Mesothelial cell of epicardium (in vitro differentiated cells): ENCODE results near the gene EDEM3. TPM values are rescaled to one million over a fixed set of nuclear protein-coding genes. Genes with fewer than 3 reads are reported as not detected.
A peak's percentile ranks its signal among the peaks of the same experiment; 100 is the strongest.

Experiments
- DNase-seq, 2 experiments: peaks; one replicate each; pipeline ENCODE4 v3.0.0; 2021; ENCODE audit warnings: low spot score in 2 of 2; ENCODE audit not compliant: unreplicated experiment in 2 of 2
- H3K27ac Mint-ChIP-seq: 2 replicates; pipeline ENCODE4 v1.8.0; 2021; ENCODE audit warnings: mixed read lengths
- H3K27me3 Mint-ChIP-seq: 2 replicates; pipeline ENCODE4 v1.8.0; 2021; ENCODE audit warnings: low read depth, mixed read lengths
- H3K36me3 Mint-ChIP-seq: 2 replicates; pipeline ENCODE4 v1.8.0; 2021; ENCODE audit warnings: mixed read lengths
- H3K4me1 Mint-ChIP-seq: 2 replicates; pipeline ENCODE4 v1.8.0; 2021; ENCODE audit warnings: mixed read lengths
- H3K4me3 Mint-ChIP-seq: 2 replicates; pipeline ENCODE4 v1.8.0; 2021; ENCODE audit warnings: mild to moderate bottlenecking, moderate library complexity, mixed read lengths
- H3K9me3 Mint-ChIP-seq: 2 replicates; pipeline ENCODE4 v1.8.0; 2021; ENCODE audit warnings: mixed read lengths
- total RNA-seq: library from RNA; stranded (reverse); gene quantifications from 3 replicates; pipeline ENCODE4 v1.2.1, GENCODE V29; 2021
- TF ChIP-seq, protein P1 (sequence below): fragments of 200-600 bp; sonication (generic); IDR thresholded peaks from one replicate; pipeline ENCODE4 v1.5.0; 2021; ENCODE audit warnings: antibody characterized with exemption; ENCODE audit not compliant: unreplicated experiment

Gene EDEM3
- total RNA-seq, 1 donor from 2014 or later, result 25.4 TPM

DNA sequence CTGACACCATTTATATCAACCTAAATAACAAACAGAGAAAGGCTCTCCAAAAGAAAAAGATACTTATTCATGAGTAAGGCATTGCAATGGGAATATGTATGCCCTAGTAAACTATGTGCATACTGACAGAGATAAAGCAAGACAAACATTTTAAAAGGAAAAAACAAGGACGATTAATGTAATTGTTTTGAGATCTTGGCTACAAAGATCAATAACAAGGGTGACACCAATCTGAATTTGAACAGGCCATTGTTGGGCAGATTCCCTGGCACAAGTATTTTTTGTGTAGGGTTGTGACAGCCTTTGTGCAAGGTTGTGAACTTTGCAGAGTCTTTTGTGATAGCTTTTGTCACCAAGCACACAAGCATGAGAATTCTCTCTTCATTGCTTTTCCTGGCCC, 85.3 kb downstream of the EDEM3 start:
- no peaks in the 10 kb centered on the region for H3K36me3 Mint-ChIP-seq
- H3K4me3 Mint-ChIP-seq, result no peak overlapping the region
- H3K27ac Mint-ChIP-seq, result no peak overlapping the region
- no peak for DNase-seq
- peaks cover 29% of the 10 kb centered on the region for H3K4me1 Mint-ChIP-seq
- peaks cover 8% of the 10 kb centered on the region for H3K9me3 Mint-ChIP-seq
- H3K27me3 Mint-ChIP-seq, result peaks cover 36% of the 10 kb centered on the region
- TF ChIP-seq, protein P1, sequence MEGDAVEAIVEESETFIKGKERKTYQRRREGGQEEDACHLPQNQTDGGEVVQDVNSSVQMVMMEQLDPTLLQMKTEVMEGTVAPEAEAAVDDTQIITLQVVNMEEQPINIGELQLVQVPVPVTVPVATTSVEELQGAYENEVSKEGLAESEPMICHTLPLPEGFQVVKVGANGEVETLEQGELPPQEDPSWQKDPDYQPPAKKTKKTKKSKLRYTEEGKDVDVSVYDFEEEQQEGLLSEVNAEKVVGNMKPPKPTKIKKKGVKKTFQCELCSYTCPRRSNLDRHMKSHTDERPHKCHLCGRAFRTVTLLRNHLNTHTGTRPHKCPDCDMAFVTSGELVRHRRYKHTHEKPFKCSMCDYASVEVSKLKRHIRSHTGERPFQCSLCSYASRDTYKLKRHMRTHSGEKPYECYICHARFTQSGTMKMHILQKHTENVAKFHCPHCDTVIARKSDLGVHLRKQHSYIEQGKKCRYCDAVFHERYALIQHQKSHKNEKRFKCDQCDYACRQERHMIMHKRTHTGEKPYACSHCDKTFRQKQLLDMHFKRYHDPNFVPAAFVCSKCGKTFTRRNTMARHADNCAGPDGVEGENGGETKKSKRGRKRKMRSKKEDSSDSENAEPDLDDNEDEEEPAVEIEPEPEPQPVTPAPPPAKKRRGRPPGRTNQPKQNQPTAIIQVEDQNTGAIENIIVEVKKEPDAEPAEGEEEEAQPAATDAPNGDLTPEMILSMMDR, result no peak

DNA sequence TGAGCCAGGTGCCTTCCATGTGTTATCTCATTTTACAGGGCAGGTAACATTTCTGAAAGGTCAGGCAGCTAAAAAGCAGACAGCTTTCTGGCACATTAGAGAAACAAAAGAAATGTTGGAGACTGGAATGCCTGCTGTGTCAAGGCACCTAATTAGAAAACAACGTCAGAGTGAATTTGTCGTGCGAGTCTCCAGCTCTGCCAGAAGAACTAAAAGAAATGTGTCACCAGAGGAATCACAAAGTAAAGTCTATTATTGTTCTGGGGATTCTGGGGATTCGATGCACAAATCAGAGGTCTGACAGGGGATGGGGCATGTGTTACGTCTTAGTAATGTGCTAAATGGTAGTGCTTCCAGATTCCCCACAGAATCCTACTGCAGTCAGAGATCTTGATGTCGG, 89.3 kb downstream of the EDEM3 start:
- H3K4me1 Mint-ChIP-seq, result peaks cover 44% of the 10 kb centered on the region
- no peak overlapping the region for H3K4me3 Mint-ChIP-seq
- TF ChIP-seq, protein P1, result no peak
- no peak for DNase-seq
- H3K27ac Mint-ChIP-seq, result no peak overlapping the region
- H3K9me3 Mint-ChIP-seq, result no peaks in the 10 kb centered on the region
- peaks cover 18% of the 10 kb centered on the region for H3K27me3 Mint-ChIP-seq
- H3K36me3 Mint-ChIP-seq, result no peaks in the 10 kb centered on the region

DNA sequence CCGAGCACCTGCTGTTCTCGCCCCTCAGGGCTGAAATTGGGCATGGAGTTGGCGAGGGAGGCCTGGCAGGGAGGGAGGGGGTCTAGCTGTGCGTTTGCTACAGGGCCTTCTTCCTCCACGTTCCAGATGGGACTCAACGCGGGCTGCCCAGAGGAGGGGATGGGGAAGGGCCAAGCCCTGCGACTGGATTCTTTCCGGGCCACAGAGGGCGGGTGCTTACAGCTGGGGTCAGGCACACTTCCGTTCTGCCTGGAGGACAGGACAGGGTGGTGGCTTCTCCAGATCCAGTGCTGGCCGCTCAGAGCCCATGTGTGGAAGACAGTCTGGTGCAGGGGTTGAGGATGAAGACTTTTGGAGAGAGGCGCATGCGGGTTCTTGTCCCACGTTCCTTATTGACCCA, 90.0 kb downstream of the EDEM3 start:
- H3K36me3 Mint-ChIP-seq, result no peaks in the 10 kb centered on the region
- H3K27me3 Mint-ChIP-seq, result peaks cover 18% of the 10 kb centered on the region
- no peak for DNase-seq
- H3K9me3 Mint-ChIP-seq, result no peaks in the 10 kb centered on the region
- no peak overlapping the region for H3K4me3 Mint-ChIP-seq
- TF ChIP-seq, protein P1, result no peak
- H3K27ac Mint-ChIP-seq, result no peak overlapping the region
- peaks cover 44% of the 10 kb centered on the region for H3K4me1 Mint-ChIP-seq

DNA sequence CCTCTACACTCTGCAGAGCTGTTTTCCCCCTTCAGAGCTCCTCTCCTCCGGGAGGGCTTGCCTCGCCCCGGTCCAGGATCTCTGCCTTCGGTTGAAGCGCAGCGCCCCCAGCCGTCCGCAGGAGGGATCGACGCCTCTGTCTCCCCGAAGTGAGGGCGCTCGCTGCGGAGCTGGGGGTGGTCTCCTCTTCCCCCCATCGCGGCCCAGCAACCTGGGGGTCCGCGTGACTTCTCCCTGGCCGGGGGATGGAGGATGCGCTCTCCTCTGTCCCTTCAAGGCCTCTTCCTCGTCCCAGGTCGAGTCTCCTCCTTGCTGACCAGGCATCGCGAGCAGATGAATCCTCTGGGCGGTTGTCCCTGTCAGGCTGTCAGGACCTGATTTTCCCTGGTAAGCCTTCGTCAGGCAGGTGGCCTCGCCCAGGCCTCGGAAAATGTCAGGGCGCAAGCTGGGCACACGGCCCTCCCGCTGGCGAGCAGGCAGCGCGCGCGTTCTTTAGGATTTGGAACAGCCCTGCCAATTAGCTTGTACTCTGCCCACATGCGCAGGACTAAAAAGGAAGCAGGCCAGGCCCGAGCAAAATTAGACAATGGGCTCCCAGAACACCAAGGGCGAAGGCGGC, 90.5 kb downstream of the EDEM3 start:
- DNase-seq, result peak; percentile 65 to 84
- TF ChIP-seq, protein P1, result peak; percentile 90
- Mint-ChIP-seq H3K4me3 (peak overlapping the region; percentile 60), H3K36me3 (no peaks in the 10 kb centered on the region), H3K4me1 (peaks cover 41% of the 10 kb centered on the region), H3K9me3 (no peaks in the 10 kb centered on the region), H3K27me3 (peaks cover 18% of the 10 kb centered on the region), H3K27ac (no peak overlapping the region)

DNA sequence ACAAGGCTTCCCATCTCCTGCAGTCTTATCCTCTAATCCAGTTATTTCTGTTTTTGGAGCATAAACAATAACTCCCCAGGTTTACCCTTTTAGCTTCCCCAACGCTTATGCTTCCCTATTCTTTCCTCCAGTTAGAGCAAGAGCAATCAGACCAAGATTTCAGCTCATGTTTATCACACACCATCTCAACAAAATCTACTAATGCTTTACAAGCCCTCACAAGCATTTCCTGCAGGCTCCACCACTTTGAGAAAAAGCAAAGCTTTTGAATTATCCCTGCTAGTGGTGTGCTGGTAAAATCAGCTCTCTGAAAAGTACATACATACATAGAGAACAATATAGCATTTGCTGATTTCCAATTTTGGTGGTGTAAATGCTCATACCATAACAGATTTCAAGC, 92.9 kb downstream of the EDEM3 start:
- no peak overlapping the region for H3K27ac Mint-ChIP-seq
- H3K4me1 Mint-ChIP-seq, result peaks cover 33% of the 10 kb centered on the region
- H3K9me3 Mint-ChIP-seq, result no peaks in the 10 kb centered on the region
- peaks cover 18% of the 10 kb centered on the region for H3K27me3 Mint-ChIP-seq
- no peak overlapping the region for H3K4me3 Mint-ChIP-seq
- DNase-seq, result no peak
- H3K36me3 Mint-ChIP-seq, result no peaks in the 10 kb centered on the region
- TF ChIP-seq, protein P1, result no peak
